ENCODE data around the gene S100A12.
"Not testable (repeated sequence)": the region's sequence is repeated elsewhere in the genome, so short reads cannot be mapped to it uniquely, and the experiment has no call there.

Gene S100A12

GRCh38 chr1:153375511-153375910 lies at the start of gene S100A12:
TSS of gene S100A12 (minus strand) at chr1:153375621. CDS start at chr1:153374592, 1,029 bp downstream.
- DNase-seq (ENCODE audit: low read depth in 3 of 3): no peak

- peak; percentile 27 to 63 (median 35) for DNase-seq (ENCODE audit: low read depth in 3 of 3)
Observed at GRCh38 chr1:153422450-153423068, 47.1 kb upstream of the S100A12 start.

GRCh38 chr1:153420306-153420705 lies 44.9 kb upstream of the S100A12 start:
- no peak for DNase-seq (ENCODE audit: low read depth in 3 of 3)

GRCh38 chr1:153419436-153419793 lies 44.0 kb upstream of the S100A12 start:
- DNase-seq (ENCODE audit: low read depth in 3 of 3): not testable (repeated sequence)

- DNase-seq (ENCODE audit: low read depth in 3 of 3): not testable (repeated sequence)
Observed at GRCh38 chr1:153418758-153419435, 43.5 kb upstream of the S100A12 start.

GRCh38 chr1:153417136-153417888 lies 41.9 kb upstream of the S100A12 start:
- no peak for DNase-seq (ENCODE audit: low read depth in 3 of 3)

GRCh38 chr1:153415850-153416570 lies 40.6 kb upstream of the S100A12 start, which contains the start of gene S100A7A:
TSS of gene S100A7A (plus strand) at chr1:153416520. CDS start at chr1:153418083, 1,563 bp downstream.
- DNase-seq (ENCODE audit: low read depth in 3 of 3): no peak

- DNase-seq (ENCODE audit: low read depth in 3 of 3): not testable (repeated sequence)
Observed at GRCh38 chr1:153413961-153414360, 38.5 kb upstream of the S100A12 start.

- not testable (repeated sequence) for DNase-seq (ENCODE audit: low read depth in 3 of 3)
Observed at GRCh38 chr1:153407274-153407673, 31.9 kb upstream of the S100A12 start.

- DNase-seq (ENCODE audit: low read depth in 3 of 3): not testable (repeated sequence)
Observed at GRCh38 chr1:153405825-153406599, 30.6 kb upstream of the S100A12 start.

- DNase-seq (ENCODE audit: low read depth in 3 of 3): peak; percentile 38 to 53 (median 53)
Observed at GRCh38 chr1:153404768-153405167, 29.3 kb upstream of the S100A12 start.

- no peak for DNase-seq (ENCODE audit: low read depth in 3 of 3)
Observed at GRCh38 chr1:153404086-153404635, 28.7 kb upstream of the S100A12 start.

GRCh38 chr1:153403421-153404085 lies 28.1 kb upstream of the S100A12 start:
- DNase-seq (ENCODE audit: low read depth in 3 of 3): no peak

GRCh38 chr1:153402226-153402625 lies 26.8 kb upstream of the S100A12 start:
- DNase-seq (ENCODE audit: low read depth in 3 of 3): no peak

GRCh38 chr1:153401461-153401860 lies 26.0 kb upstream of the S100A12 start:
- no peak for DNase-seq (ENCODE audit: low read depth in 3 of 3)

- DNase-seq (ENCODE audit: low read depth in 3 of 3): no peak
Observed at GRCh38 chr1:153400244-153400643, 24.8 kb upstream of the S100A12 start.

- no peak for DNase-seq (ENCODE audit: low read depth in 3 of 3)
Observed at GRCh38 chr1:153399401-153400055, 24.1 kb upstream of the S100A12 start.

- no peak for DNase-seq (ENCODE audit: low read depth in 3 of 3)
Observed at GRCh38 chr1:153397924-153398651, 22.7 kb upstream of the S100A12 start.

All from stimulated activated CD4-positive, alpha-beta T cell treated with anti-CD3 and anti-CD28 coated beads, TNF-alpha, amount 100 ng/mL, for 48 hours (primary cell).